WI38 (cell line): ENCODE results near the gene RTF2.
A peak's percentile ranks its signal among the peaks of the same experiment; 100 is the strongest.

Experiments used
- H3K4me3 ChIP-seq: 2 replicates; pipeline ENCODE4 v1.5.1; 2011; ENCODE audit warnings: low read depth, mild to moderate bottlenecking, control low read depth, low read length
- TF ChIP-seq, protein P1 (sequence below): IDR thresholded peaks from 2 replicates; pipeline ENCODE4 v1.5.1; 2012; ENCODE audit warnings: low read depth, mild to moderate bottlenecking, control low read depth, low read length

Gene RTF2

DNA sequence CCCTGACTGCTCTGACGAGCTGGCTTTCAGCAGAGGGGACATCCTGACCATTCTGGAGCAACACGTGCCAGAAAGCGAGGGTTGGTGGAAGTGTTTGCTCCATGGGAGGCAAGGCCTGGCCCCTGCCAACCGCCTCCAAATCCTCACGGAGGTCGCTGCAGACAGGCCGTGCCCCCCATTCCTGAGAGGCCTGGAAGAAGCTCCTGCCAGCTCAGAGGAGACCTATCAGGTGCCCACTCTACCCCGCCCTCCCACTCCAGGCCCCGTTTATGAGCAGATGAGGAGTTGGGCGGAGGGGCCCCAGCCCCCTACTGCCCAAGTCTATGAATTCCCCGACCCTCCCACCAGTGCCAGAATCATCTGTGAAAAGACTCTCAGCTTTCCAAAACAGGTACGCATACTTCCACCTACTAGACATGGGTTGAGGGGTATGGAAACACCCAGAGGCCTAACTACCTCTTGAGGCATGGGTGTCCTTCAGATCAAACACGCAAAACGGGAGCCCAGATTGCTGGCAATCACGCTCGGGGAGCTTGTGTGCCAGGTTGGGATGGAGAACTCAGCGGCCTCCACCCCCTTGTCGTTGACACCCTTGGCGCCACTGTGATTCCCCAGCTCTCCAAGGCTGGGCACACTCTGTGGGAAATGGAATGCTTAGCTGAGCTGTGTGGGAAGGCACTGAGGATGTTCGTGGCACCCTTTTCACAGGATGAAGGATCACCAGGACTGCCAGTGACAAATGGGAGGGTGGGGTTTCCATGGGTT is 31.0 kb upstream of the RTF2 start:
- TF ChIP-seq, protein P1, sequence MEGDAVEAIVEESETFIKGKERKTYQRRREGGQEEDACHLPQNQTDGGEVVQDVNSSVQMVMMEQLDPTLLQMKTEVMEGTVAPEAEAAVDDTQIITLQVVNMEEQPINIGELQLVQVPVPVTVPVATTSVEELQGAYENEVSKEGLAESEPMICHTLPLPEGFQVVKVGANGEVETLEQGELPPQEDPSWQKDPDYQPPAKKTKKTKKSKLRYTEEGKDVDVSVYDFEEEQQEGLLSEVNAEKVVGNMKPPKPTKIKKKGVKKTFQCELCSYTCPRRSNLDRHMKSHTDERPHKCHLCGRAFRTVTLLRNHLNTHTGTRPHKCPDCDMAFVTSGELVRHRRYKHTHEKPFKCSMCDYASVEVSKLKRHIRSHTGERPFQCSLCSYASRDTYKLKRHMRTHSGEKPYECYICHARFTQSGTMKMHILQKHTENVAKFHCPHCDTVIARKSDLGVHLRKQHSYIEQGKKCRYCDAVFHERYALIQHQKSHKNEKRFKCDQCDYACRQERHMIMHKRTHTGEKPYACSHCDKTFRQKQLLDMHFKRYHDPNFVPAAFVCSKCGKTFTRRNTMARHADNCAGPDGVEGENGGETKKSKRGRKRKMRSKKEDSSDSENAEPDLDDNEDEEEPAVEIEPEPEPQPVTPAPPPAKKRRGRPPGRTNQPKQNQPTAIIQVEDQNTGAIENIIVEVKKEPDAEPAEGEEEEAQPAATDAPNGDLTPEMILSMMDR, result no peak
- H3K4me3 ChIP-seq, result no peak overlapping the region

DNA sequence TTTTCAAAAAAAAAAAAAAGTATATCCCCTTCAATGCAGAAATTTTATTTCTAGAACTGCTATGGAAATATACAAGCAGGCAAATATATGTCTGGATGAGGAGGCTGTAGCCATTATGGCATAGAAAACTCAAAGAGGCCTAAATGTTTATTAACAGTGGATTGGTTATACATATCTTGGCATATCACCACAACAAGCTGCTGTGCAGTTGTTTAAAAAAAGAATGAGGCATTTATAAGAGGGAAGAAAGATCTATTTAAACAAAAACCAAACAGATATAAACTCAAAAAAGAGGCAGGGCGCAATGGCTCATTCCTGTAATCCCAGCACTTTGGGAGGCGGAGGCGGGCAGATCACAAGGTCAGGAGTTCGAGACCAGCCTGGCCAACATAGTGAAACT is 30.1 kb upstream of the RTF2 start:
- H3K4me3 ChIP-seq, result no peak overlapping the region
- TF ChIP-seq, protein P1, result no peak

DNA sequence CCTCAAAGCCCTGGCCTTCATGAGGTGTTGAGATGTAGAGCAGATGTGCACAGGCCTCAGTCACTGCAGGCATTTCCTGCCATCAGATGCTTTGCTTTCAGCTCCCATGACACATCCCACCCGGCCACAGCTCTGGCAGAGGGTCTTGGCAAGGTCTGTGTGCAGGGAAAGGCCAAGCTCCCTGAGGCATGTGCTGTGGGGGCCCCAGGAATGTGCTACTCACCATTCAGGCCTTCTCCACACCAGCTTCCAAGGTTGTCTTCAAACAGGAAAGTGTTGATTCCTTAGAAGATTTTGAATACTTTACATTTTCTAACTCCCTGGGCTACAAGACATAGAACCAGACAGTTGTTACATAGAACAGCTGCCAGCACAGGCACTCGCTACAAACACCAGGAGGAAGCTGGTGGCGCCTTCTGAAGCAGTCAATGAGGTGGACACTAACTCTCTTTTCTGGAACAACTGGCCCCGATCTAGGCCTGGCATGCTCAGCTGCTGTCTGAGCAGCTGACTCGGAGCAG is 28.6 kb upstream of the RTF2 start:
- H3K4me3 ChIP-seq, result no peak overlapping the region
- TF ChIP-seq, protein P1, result no peak

DNA sequence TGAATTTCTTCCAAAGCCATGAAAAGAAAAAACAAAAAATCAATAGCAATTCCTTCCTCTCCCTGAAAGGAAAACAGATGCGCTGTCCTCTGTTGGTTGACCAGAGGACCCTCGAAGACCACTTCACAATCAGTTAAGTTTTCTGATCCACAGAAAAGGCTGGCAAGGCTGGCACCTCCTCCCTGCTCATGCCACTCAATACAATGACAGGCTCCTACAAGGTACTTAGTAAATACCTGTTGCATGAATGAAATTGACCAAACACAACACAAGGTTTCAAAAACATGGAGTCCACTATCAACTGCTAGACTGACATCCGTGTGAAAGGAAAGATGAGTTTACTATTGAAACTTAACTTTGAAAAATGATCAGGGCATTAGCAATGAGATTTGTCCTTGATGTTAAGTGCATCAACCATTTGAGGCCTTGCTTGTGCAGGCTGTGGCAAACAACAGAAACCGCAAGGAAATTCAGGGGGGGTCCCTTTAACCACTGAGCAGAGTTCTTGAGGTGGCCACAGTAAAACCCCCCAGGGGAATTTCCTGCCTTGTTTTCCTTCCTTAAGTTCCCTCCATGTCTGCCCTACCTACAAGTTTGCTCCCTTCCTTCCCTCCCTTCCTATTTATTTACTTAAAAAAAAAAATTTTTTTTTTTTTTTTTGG is 27.9 kb upstream of the RTF2 start:
- no peak overlapping the region for H3K4me3 ChIP-seq
- TF ChIP-seq, protein P1, result no peak

DNA sequence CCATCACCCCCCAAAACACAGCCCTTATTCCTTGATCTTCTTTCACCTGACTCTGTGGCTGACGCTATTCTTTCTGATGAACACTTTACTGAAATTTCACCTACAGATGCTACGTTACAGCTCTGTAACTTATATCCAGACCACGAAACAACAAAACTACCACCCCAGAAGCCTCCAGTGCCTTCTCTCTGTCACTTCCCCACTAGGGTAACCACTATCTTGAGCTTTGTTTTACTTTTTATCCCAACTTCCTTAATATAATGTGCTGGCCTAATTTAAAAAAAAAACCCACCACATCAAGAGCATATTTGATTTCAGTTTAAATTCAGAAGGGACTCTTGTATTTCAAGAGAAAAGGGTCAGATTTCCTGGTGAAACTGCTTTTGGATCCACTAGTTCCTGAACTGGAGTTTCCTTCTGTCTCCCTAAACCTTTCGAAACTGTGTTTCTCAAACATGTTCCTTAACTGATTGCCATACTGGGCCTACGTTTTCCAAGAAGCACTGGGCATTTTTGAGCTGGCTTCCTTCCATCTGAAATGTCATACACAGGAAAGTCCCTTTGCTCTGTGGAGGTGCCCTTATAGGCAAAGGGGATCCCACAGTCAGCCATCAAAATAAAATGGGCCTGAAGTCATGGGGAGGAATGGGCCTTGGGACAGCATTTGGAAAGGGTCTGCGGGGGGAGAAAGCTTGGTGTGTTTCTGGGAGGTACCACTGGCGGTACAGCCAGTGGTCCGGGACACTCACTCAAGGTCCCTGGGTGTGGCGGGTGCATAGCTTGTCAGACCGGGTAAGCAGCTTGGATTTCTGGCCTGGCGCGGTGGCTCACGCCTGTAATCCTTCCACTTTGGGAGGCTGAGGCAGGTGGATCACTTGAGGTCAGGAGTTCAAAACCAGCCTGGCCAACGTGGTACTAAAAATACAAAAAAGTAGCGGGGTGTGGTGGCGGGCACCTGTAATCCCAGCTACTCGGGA is 25.8 kb upstream of the RTF2 start:
- H3K4me3 ChIP-seq, result no peak overlapping the region
- TF ChIP-seq, protein P1, result no peak

DNA sequence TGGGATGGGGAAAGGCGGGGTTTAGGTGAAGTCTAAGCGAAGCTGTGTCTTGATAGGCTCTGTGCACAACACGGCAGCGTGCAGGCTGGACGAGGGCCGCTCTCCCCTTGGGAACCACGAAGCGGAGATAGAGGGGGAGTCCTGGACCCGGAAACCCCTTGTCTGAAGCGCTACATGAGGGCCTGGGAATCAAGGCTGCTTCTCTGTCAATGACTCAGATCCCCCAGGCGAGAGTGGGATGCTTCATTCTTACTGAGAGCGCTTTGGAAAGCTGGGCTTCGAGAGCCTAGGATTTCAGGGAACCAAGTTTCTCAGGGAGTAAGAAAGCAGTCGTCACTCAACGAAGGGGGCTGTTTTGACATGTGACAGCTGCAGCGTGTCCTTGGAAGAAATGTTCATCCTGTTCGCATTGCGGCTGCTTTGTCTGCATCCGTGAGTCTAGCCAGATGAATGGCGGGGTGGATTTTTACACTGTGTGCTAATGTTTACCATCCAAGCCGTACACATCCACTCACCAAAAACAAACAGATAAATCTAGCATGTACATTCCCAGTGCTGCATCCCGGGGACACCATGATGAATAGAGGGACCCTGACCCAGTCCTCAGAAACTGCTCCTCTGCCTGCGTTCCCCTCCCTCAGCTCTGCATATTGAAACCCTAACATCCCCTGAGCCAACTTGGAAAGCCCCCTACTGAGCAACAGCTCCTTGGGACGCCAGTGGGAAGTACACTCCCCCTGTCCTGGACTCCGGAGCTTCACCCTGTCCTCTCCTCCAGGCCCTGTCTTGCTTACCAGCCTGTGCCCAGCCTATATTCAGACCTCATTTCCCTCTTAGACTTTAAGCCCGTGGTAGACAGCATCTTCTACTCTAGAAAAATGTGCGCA is 24.5 kb upstream of the RTF2 start:
- H3K4me3 ChIP-seq, result peak overlapping the region; percentile 15; the same call in 1 of the 2 replicates
- TF ChIP-seq, protein P1, result no peak
